HepG2 (cell line): ENCODE measurements around the gene WIPF3. TPM values are rescaled to one million over a fixed set of nuclear protein-coding genes. Genes with fewer than 3 reads are reported as not detected.
A peak's percentile ranks its signal among the peaks of the same experiment; 100 is the strongest.

Source experiments
- ATAC-seq: fragments of 200-7000 bp; cut with Tn5 transposase; 3 replicates; pipeline ENCODE4 v1.9.1; 2020; ENCODE audit warnings: mild to moderate bottlenecking, moderate library complexity
- BruUV-seq: library from RNA; stranded (reverse); fragments of 400-500 nt; replicated peaks from 2 replicates; lab custom pipeline; 2021; lab: Mats Ljungman, UMichigan
- CTCF ChIA-PET: fragments of 300-600 bp; formaldehyde crosslinking; extraction: SDS; loops from one replicate; lab custom pipeline; 2021; ENCODE audit warnings: low total read pairs, inconsistent platforms, low intra/inter-chr PET ratio; lab: Yijun Ruan, JAX
- POLR2A ChIA-PET: fragments of 350-600 bp; sonication (Branson Sonifier 250); formaldehyde crosslinking; loops from one replicate; lab custom pipeline; 2020; ENCODE audit warnings: antibody characterized with exemption, inconsistent platforms; lab: Yijun Ruan, JAX
- DNase-seq: peaks from one replicate; pipeline ENCODE4 v3.0.0-alpha.2; 2015; ENCODE audit warnings: low spot score
- FAIRE-seq: peaks from 3 replicates; lab custom pipeline; 2011; peaks lifted over from hg19 to GRCh38; lab: Jason Lieb, UNC
- H2AFZ ChIP-seq: one replicate; pipeline ENCODE4 v1.6.1; 2011; ENCODE audit warnings: low read length, inconsistent platforms
- H3K27ac ChIP-seq: fragments of 300-600 bp; 3 replicates; pipeline ENCODE4 v1.8.0; 2011; ENCODE audit warnings: mixed run types, mild to moderate bottlenecking, mixed read lengths, low read length, inconsistent platforms; ENCODE audit not compliant: insufficient read depth; ENCODE audit errors: extremely low read length
- H3K27me3 ChIP-seq, 2 experiments: fragments of 200-600 bp in 1 of 2; 2 replicates in 1 of 2; 3 replicates in 1 of 2; pipeline versions ENCODE4 v1.6.0 to v1.8.0; 2011; ENCODE audit warnings: low read length in 2 of 2, mild to moderate bottlenecking in 2 of 2, moderate library complexity in 2 of 2, inconsistent platforms in 1 of 2; ENCODE audit not compliant: insufficient read depth in 2 of 2, control insufficient read depth in 1 of 2
- H3K36me3 ChIP-seq, 2 experiments: fragments of 200-600 bp in 1 of 2; replicated peaks in 1 of 2; 2 replicates in 1 of 2; 3 replicates in 1 of 2; pipeline versions ENCODE4 v1.5.1 to v1.8.0; 2011; ENCODE audit warnings: low read length in 2 of 2, inconsistent platforms in 1 of 2; ENCODE audit not compliant: insufficient read depth in 2 of 2, control insufficient read depth in 1 of 2
- H3K4me1 ChIP-seq: 2 replicates; pipeline ENCODE4 v1.5.1; 2012; ENCODE audit warnings: low read length, inconsistent platforms; ENCODE audit not compliant: insufficient read depth
- H3K4me2 ChIP-seq: 2 replicates; pipeline ENCODE4 v1.6.0; 2011; ENCODE audit warnings: low read depth, low read length, inconsistent platforms
- H3K4me3 ChIP-seq, 3 experiments: fragments of 200-600 bp in 1 of 3; sonication (generic), shearing (Covaris generic) in 1 of 3; replicated peaks in 1 of 3; 2 replicates each; pipeline ENCODE4 v1.5.1; 2011 to 2016; ENCODE audit warnings: low read length in 3 of 3, inconsistent platforms in 2 of 3, low read depth in 2 of 3, mild to moderate bottlenecking in 2 of 3, control low read depth in 1 of 3, mixed read lengths in 1 of 3; ENCODE audit not compliant: insufficient read depth in 1 of 3
- H3K79me2 ChIP-seq: one replicate; pipeline ENCODE4 v1.6.1; 2011; ENCODE audit warnings: low read length, inconsistent platforms; ENCODE audit not compliant: insufficient read depth
- H3K9ac ChIP-seq: 2 replicates; pipeline ENCODE4 v1.6.0; 2011; ENCODE audit warnings: mild to moderate bottlenecking, low read depth, low read length, inconsistent platforms; ENCODE audit not compliant: insufficient read depth
- H3K9me3 ChIP-seq: 2 replicates; pipeline ENCODE4 v1.5.1; 2012; ENCODE audit warnings: mild to moderate bottlenecking, low read length
- H4K20me1 ChIP-seq: 2 replicates; pipeline ENCODE4 v1.6.0; 2011; ENCODE audit warnings: inconsistent platforms, mild to moderate bottlenecking, low read length, moderate library complexity; ENCODE audit not compliant: insufficient read depth
- KDM3A ChIP-seq: IDR thresholded peaks from 2 replicates; pipeline ENCODE4 v1.6.1; 2018; ENCODE audit warnings: low read depth, missing compliant biosample characterization
- MAFF ChIP-seq: IDR thresholded peaks from 2 replicates; pipeline ENCODE4 v1.6.1; 2011; ENCODE audit warnings: low read depth, low read length, improper control_type of control experiment
- MAFK ChIP-seq, 2 experiments: IDR thresholded peaks in 1 of 2; conservative IDR thresholded peaks in 1 of 2; 2 replicates each; pipeline ENCODE4 v1.6.1; 2011; ENCODE audit warnings: improper control_type of control experiment in 2 of 2, low read length in 2 of 2
- TCF12 ChIP-seq, 2 experiments: fragments of 450-650 bp in 1 of 2; sonication (generic) in 1 of 2; formaldehyde crosslinking in 1 of 2; IDR thresholded peaks; 2 replicates each; pipeline versions ENCODE4 v1.6.1 to v1.8.0; 2017 to 2022; ENCODE audit warnings: antibody characterized with exemption in 1 of 2, mild to moderate bottlenecking in 1 of 2, missing genetic modification reagents in 1 of 2, moderate library complexity in 1 of 2
- TCF7 ChIP-seq: sonication (generic); IDR thresholded peaks from 2 replicates; pipeline ENCODE4 v1.6.1; 2016; ENCODE audit warnings: antibody characterized with exemption, low read depth
- TSC22D2 ChIP-seq: sonication (generic); formaldehyde crosslinking; IDR thresholded peaks from 2 replicates; pipeline ENCODE4 v1.5.1; 2020; ENCODE audit warnings: missing genetic modification reagents, mild to moderate bottlenecking, borderline replicate concordance
- U2AF2 ChIP-seq: fragments of 200-400 bp; formaldehyde crosslinking; IDR thresholded peaks from 2 replicates; pipeline ENCODE4 v1.6.1; 2017; ENCODE audit warnings: low read depth, mild to moderate bottlenecking, low read length
- ZNF205 ChIP-seq: IDR thresholded peaks from 2 replicates; pipeline ENCODE4 v1.6.1; 2018; ENCODE audit warnings: missing biosample characterization, missing genetic modification reagents
- WGBS: methylation state at CpG from one replicate; pipeline ENCODE4 v1.1.6; 2017; ENCODE audit warnings: low lambda C conversion rate; 5-methylcytosine and 5-hydroxymethylcytosine counted together
- in situ Hi-C: cut with HindIII; loops from 2 replicates; pipeline ENCODE4 v1.10.0; 2017; ENCODE audit warnings: low pct_unique_long_range_greater_than_20kb; ENCODE audit not compliant: extremely low pct_ligation_motif_present
- intact Hi-C: fragments of 100-400 bp; cut with micrococcal nuclease; formaldehyde crosslinking; loops from one replicate; pipeline ENCODE4 v1.10.0; 2022; ENCODE audit not compliant: unreplicated experiment
- polyA plus RNA-seq, 8 experiments: library from polyadenylated mRNA; depleted of rRNA in 3 of 8; stranded (reverse) in 7 of 8; unstranded in 1 of 8; fragments of >200 nt; fragmentation: Illumina TruSeq in 4 of 8; extraction: Trizol in 4 of 8; gene quantifications; 2 replicates each; pipeline versions ENCODE4 v1.2.1 to v1.2.3, GENCODE V29; 2011 to 2016; ENCODE audit warnings: low read depth in 4 of 8, missing spikeins in 1 of 8, mixed read lengths in 1 of 8; ENCODE audit not compliant: insufficient read depth in 1 of 8
- total RNA-seq, 5 experiments: library from RNA; depleted of rRNA; stranded (reverse); fragments of >200 nt; fragmentation: Illumina TruSeq; extraction: Trizol; gene quantifications; 2 replicates each; pipeline ENCODE4 v1.2.3, GENCODE V29; 2016; ENCODE audit warnings: low read depth in 1 of 5

WIPF3 gene
- total and polyA plus RNA-seq, 2 of the 13 experiments (the other 11 are each of a cell fraction or from before 2014, with no cell fraction given): 0.03 TPM; not detected in 1

- Histone ChIP-seq H3K79me2 (no peaks in the 10 kb centered on the region), H3K27me3 (peaks cover 0 to 22% of the 10 kb centered on the region in 2 experiments; a peak in 2 of 5 replicates), H3K9ac (no peak overlapping the region), H3K4me3 (no peak overlapping the region), H3K27ac (no peak overlapping the region), H3K4me1 (peaks cover 7% of the 10 kb centered on the region; the same call in 1 of the 2 replicates), H3K9me3 (no peaks in the 10 kb centered on the region), H3K4me2 (no peak overlapping the region), H4K20me1 (no peaks in the 10 kb centered on the region), H3K36me3 (no peaks in the 10 kb centered on the region), H2AFZ (no peak overlapping the region)
- ChIA-PET POLR2A (no interaction called here), CTCF (no interaction called here)
- in situ Hi-C loops: no loop called here
- FAIRE-seq (no peak), ATAC-seq (no peak), DNase-seq (no peak)
- no peak for TF ChIP-seq TCF7
- no peak for TF ChIP-seq KDM3A (CRISPR knock-in tag)
- TF ChIP-seq ZNF205: no peak
- no peak for TF ChIP-seq TSC22D2 (CRISPR knock-in tag)
- 8% methylated on average over 6 of the region's 6 CpGs for WGBS
- no TSS peak for BruUV-seq
- intact Hi-C loops: no loop called here
Measured at GRCh38 chr7:29770371-29770770, 35.9 kb upstream of the WIPF3 start.

DNA sequence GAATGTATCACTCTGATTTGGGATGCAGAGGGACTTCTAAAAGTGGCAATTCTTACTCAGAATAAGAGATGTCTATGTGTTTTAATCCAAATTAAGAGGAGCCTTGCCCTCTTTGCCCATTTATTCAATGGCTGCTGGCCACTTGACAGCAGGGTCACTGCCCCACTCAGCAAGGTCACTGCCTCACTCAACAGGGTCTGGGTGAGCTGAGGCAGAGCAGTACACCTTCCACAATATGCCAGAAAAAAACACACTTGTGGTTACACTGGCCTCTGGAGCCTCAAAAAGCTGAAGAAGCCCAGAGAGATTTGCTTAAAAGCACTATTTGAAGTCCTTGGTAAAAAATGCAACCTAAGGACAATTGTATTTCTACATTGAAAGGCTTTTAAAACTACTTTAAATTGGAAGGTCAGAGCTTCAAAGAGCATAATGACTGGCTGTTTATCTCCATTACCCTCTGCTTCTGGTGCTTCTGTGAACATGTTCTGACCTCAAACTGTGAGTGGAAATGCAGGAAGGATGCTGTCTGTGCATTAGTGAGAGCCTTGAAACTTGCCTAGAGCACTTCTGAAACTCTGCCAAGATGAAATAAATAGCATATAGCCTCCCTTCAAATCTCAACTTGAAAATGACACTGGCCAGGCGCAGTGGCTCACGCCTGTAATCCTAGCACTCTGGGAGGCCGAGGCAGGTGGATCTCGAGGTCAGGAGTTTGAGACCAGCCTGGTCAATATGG is 35.1 kb upstream of the WIPF3 start:
- H4K20me1 ChIP-seq: no peaks in the 10 kb centered on the region
- 16% methylated on average over 4 of the region's 4 CpGs for WGBS
- peaks cover 0 to 18% of the 10 kb centered on the region in 2 experiments; a peak in 2 of 5 replicates for H3K27me3 ChIP-seq
- POLR2A ChIA-PET: no interaction called here
- H3K79me2 ChIP-seq: no peaks in the 10 kb centered on the region
- H3K4me1 ChIP-seq: peaks cover 2% of the 10 kb centered on the region; the same call in 1 of the 2 replicates
- no TSS peak for BruUV-seq
- H3K4me3 ChIP-seq: no peak overlapping the region
- intact Hi-C loops (no loop called here), in situ Hi-C loops (no loop called here)
- H3K4me2 ChIP-seq: no peak overlapping the region
- H3K9ac ChIP-seq: no peak overlapping the region
- H2AFZ ChIP-seq: no peak overlapping the region
- H3K36me3 ChIP-seq: no peaks in the 10 kb centered on the region
- FAIRE-seq (no peak), ATAC-seq (no peak), DNase-seq (no peak)
- H3K9me3 ChIP-seq: no peaks in the 10 kb centered on the region
- CTCF ChIA-PET: no interaction called here
- TF ChIP-seq U2AF2 (no peak), MAFK (conservative IDR thresholded peaks at IDR 0.05 in 1 of 2, IDR thresholded peaks at IDR 0.05 in 1 of 2; ENCODE audit: low read length in 2 of 2) (peak in 1 of 2 experiments; percentile 62; a peak in 1 of 4 replicates), TCF12 (IDR thresholded peaks at IDR 0.05) (no peak), TCF12 (CRISPR knock-in tag; IDR thresholded peaks at IDR 0.05) (no peak), MAFF (peak; percentile 49; the same call in 1 of the 2 replicates)
- H3K27ac ChIP-seq: no peak overlapping the region
